ENCODE measurements around the gene IRAK2. TPM values are rescaled to one million over a fixed set of nuclear protein-coding genes. Genes with fewer than 3 reads are reported as not detected.

The IRAK2 gene
- total RNA-seq, 1 donor from 2014 or later, result 4.7 TPM

- FAIRE-seq (no peak), DNase-seq (ENCODE audit: low read depth) (no peak)
- TF ChIP-seq CTCF (IDR thresholded peaks at IDR 0.05; ENCODE audit: insufficient read depth, low read length, severe bottlenecking), result no peak
- Histone ChIP-seq H3K4me3 (ENCODE audit: low read depth, low read length) (no peak overlapping the region), H3K36me3 (ENCODE audit: control insufficient read depth, insufficient read depth, low read length) (no peaks in the 10 kb centered on the region), H3K27me3 (ENCODE audit: control insufficient read depth, insufficient read depth, low read length) (no peaks in the 10 kb centered on the region)
Measured at GRCh38 chr3:10219737-10220136, 55.0 kb downstream of the IRAK2 start.

DNA sequence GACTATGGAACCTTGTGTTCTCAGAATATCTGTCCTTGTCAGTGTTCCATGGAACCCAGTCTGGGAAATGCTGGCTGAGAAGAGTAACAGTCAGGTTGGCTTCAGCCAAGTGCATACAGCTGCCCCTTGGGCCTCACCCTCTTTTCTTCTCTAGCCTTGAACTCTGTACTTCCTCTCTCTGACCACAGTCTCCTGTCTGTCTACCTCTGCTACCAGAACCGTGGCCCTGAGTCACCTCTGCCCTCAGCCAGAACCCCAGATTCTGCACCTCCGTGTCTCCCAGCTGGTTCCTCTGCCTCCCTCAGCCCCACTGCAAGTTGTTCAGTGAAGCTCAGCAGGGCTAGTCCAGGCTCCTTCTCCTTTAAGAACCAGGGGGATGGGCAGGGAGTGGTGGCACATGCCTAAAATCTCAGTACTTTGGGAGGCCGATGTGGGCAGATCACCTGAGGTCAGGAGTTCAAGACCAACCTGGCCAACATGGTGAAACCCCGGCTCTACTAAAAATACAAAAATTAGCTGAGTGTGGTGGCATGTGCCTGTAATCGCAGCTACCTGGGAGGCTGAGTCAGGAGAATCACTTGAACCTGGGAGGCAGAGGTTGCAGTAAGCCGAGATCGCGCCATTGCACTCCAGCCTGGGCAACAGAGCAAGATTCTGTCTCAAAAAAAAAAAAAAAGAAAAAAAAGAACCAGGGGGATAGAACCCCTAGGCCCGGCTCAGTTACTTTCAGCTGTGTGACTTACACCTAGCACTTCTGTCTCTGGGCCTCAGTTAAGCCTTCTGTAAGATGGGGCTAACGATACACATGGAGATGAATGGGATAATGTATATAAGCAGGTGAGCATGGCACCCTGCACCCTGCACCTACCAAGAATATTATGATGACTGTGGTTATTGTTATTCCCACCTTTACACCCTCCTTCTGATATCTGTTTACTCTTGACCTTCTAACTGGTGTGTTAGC is 59.2 kb downstream of the IRAK2 start:
- DNase-seq (ENCODE audit: low read depth) (no peak), FAIRE-seq (no peak)
- TF ChIP-seq CTCF (IDR thresholded peaks at IDR 0.05; ENCODE audit: insufficient read depth, low read length, severe bottlenecking), result no peak
- H3K4me3 ChIP-seq (ENCODE audit: low read depth, low read length), result no peak overlapping the region
- H3K36me3 ChIP-seq (ENCODE audit: control insufficient read depth, insufficient read depth, low read length), result no peaks in the 10 kb centered on the region
- no peaks in the 10 kb centered on the region for H3K27me3 ChIP-seq (ENCODE audit: control insufficient read depth, insufficient read depth, low read length)

DNA sequence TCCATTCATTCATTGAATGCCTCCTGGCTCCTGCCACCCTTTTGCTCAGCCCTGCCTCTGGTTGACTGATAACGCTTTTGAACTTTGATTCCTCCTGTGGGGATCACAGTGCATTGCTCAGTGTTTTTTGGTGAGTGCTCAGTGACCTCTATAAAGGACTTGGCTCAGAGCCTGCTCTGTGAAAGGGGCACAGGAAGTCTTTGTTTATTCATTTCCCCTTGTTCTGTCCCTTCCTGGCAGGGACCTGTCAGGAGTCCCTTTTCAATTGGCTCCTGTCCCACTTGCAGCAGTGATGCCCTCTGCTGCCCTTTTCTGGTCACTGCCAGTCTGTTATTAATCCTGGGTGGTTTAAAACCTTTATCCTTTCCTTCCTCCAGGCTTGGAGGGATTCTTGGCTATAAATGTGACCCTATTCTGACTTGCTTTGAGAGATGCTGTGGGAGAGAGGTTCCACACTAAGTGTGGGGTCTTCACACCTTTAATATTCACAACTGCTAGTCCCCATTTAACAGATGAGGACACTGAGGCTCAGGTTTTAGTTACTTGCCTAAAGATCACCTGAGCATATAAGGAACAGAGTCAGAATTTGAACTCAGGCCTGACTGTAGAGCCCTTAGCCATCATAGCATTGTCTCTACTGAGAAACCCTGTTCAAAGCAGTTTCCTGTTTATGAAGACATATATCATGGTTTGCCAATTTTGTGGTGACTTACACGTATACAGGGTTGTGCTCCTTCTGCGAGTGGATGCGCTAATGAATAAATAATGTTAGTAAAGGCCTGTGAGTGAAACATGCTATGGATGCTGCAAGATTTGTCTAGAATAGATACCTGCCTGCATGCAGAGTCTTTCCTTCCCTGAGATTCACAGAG is 60.3 kb downstream of the IRAK2 start:
- TF ChIP-seq CTCF (IDR thresholded peaks at IDR 0.05; ENCODE audit: insufficient read depth, low read length, severe bottlenecking), result peak; percentile 80
- no peak for FAIRE-seq
- peak; percentile 61 for DNase-seq (ENCODE audit: low read depth)

GRCh38 chr3:10226293-10226692 is 61.6 kb downstream of the IRAK2 start:
- H3K4me3 ChIP-seq (ENCODE audit: low read depth, low read length), result no peak overlapping the region
- DNase-seq (ENCODE audit: low read depth), result no peak
- no peaks in the 10 kb centered on the region for H3K36me3 ChIP-seq (ENCODE audit: control insufficient read depth, insufficient read depth, low read length)
- FAIRE-seq, result no peak
- H3K27me3 ChIP-seq (ENCODE audit: control insufficient read depth, insufficient read depth, low read length), result no peaks in the 10 kb centered on the region
- no peak for TF ChIP-seq CTCF (IDR thresholded peaks at IDR 0.05; ENCODE audit: insufficient read depth, low read length, severe bottlenecking)

More for the DNA sequence above, 60.3 kb downstream of the IRAK2 start:
- H3K36me3 ChIP-seq (ENCODE audit: control insufficient read depth, insufficient read depth, low read length), result no peaks in the 10 kb centered on the region
- H3K27me3 ChIP-seq (ENCODE audit: control insufficient read depth, insufficient read depth, low read length), result no peaks in the 10 kb centered on the region
- H3K4me3 ChIP-seq (ENCODE audit: low read depth, low read length), result no peak overlapping the region

- no peak overlapping the region for H3K4me3 ChIP-seq (ENCODE audit: low read depth, low read length)
- TF ChIP-seq CTCF (IDR thresholded peaks at IDR 0.05; ENCODE audit: insufficient read depth, low read length, severe bottlenecking), result no peak
- H3K27me3 ChIP-seq (ENCODE audit: control insufficient read depth, insufficient read depth, low read length), result no peaks in the 10 kb centered on the region
- FAIRE-seq (no peak), DNase-seq (ENCODE audit: low read depth) (peak; percentile 52)
- H3K36me3 ChIP-seq (ENCODE audit: control insufficient read depth, insufficient read depth, low read length), result no peaks in the 10 kb centered on the region
Measured at GRCh38 chr3:10228248-10228950, 63.7 kb downstream of the IRAK2 start.

All from bronchial epithelial cell (primary cell).